H1 (cell line): ENCODE results near the gene MIR17HG. TPM values are rescaled to one million over a fixed set of nuclear protein-coding genes. Genes with fewer than 3 reads are reported as not detected.
A peak's percentile ranks its signal among the peaks of the same experiment; 100 is the strongest.

Experiments
- CTCF ChIA-PET: fragments of 300-600 bp; sonication (Branson Sonifier 250); formaldehyde crosslinking; loops from one replicate; lab custom pipeline; 2021; ENCODE audit not compliant: partially characterized antibody; lab: Charles Lee
- POLR2A ChIA-PET: fragments of 300-600 bp; sonication (Branson Sonifier 250); formaldehyde crosslinking; loops from one replicate; lab custom pipeline; 2021; ENCODE audit warnings: inconsistent platforms; ENCODE audit not compliant: partially characterized antibody; lab: Charles Lee
- DNase-seq, 2 experiments: peaks; one replicate each; pipeline versions ENCODE4 v3.0.0 to v3.0.0-alpha.2; 2010 to 2022; ENCODE audit warnings: low spot score in 2 of 2, low read depth in 1 of 2, mixed read lengths in 1 of 2
- FAIRE-seq: peaks from 2 replicates; lab custom pipeline; 2011; peaks lifted over from hg19 to GRCh38; lab: Jason Lieb, UNC
- H2AFZ ChIP-seq: 2 replicates; pipeline ENCODE4 v1.8.1; 2012; ENCODE audit warnings: low read length, inconsistent platforms
- H2AK5ac ChIP-seq: 2 replicates; pipeline ENCODE4 v1.6.1; 2013; ENCODE audit warnings: low read depth, low read length
- H2BK120ac ChIP-seq: replicated peaks from 2 replicates; pipeline ENCODE3; 2013; ENCODE audit warnings: low read depth, low read length, inconsistent platforms
- H2BK12ac ChIP-seq: 2 replicates; pipeline ENCODE4 v1.6.1; 2013; ENCODE audit warnings: low read depth, low read length
- H2BK15ac ChIP-seq: 2 replicates; pipeline ENCODE4 v1.6.1; 2013; ENCODE audit warnings: low read length
- H2BK20ac ChIP-seq: 2 replicates; pipeline ENCODE4 v1.6.1; 2013; ENCODE audit warnings: low read length
- H2BK5ac ChIP-seq: 2 replicates; pipeline ENCODE4 v1.6.1; 2013; ENCODE audit warnings: low read depth, low read length
- H3K14ac ChIP-seq: 2 replicates; pipeline ENCODE4 v1.6.1; 2013; ENCODE audit warnings: inconsistent platforms; ENCODE audit not compliant: insufficient read length
- H3K18ac ChIP-seq: 2 replicates; pipeline ENCODE4 v1.6.1; 2013; ENCODE audit warnings: low read length; ENCODE audit errors: extremely low read depth
- H3K23ac ChIP-seq: 2 replicates; pipeline ENCODE4 v1.6.1; 2013; ENCODE audit warnings: inconsistent platforms; ENCODE audit not compliant: insufficient read length
- H3K23me2 ChIP-seq: 2 replicates; pipeline ENCODE4 v1.6.1; 2013; ENCODE audit warnings: low read depth, low read length
- H3K27ac ChIP-seq: 2 replicates; pipeline ENCODE4 v1.6.1; 2011; ENCODE audit warnings: low read depth, low read length, inconsistent platforms
- H3K27me3 ChIP-seq, 4 experiments: replicated peaks in 1 of 4; 1 replicate in 1 of 4; 2 replicates in 3 of 4; pipeline versions ENCODE4 v1.6.1 to v1.8.1; 2011 to 2013; ENCODE audit warnings: low read length in 3 of 4, mild to moderate bottlenecking in 3 of 4, inconsistent platforms in 2 of 4, mixed read lengths in 2 of 4, moderate library complexity in 1 of 4; ENCODE audit not compliant: control insufficient read depth in 3 of 4, insufficient read depth in 3 of 4; ENCODE audit errors: extremely low read depth in 1 of 4
- H3K36me3 ChIP-seq, 4 experiments: 2 replicates each; pipeline versions ENCODE4 v1.6.1 to v1.8.1; 2011 to 2013; ENCODE audit warnings: mild to moderate bottlenecking in 4 of 4, low read length in 3 of 4, moderate library complexity in 2 of 4, control low read depth in 1 of 4, inconsistent platforms in 1 of 4; ENCODE audit not compliant: insufficient read depth in 4 of 4, control insufficient read depth in 2 of 4
- H3K4ac ChIP-seq: replicated peaks from 2 replicates; pipeline ENCODE3; 2013; ENCODE audit warnings: low read length, low read depth, mixed read lengths, inconsistent platforms; ENCODE audit not compliant: insufficient read length
- H3K4me1 ChIP-seq, 4 experiments: replicated peaks in 1 of 4; 1 replicate in 1 of 4; 2 replicates in 3 of 4; pipeline versions ENCODE4 v1.6.1 to v1.8.1; 2011 to 2013; ENCODE audit warnings: low read length in 3 of 4, inconsistent platforms in 2 of 4, mixed read lengths in 1 of 4; ENCODE audit not compliant: insufficient read depth in 4 of 4, control insufficient read depth in 3 of 4
- H3K4me2 ChIP-seq, 2 experiments: 2 replicates each; pipeline versions ENCODE4 v1.6.1 to v1.8.1; 2011 to 2013; ENCODE audit warnings: low read depth in 2 of 2, low read length in 2 of 2, control low read depth in 1 of 2, inconsistent platforms in 1 of 2, mild to moderate bottlenecking in 1 of 2; ENCODE audit not compliant: insufficient read depth in 1 of 2
- H3K4me3 ChIP-seq, 4 experiments: fragments of 200-600, 300-600 bp in 1 of 4; sonication (generic), shearing (Covaris generic), sonication (Bioruptor Twin) in 1 of 4; 2 replicates each; pipeline versions ENCODE4 v1.5.1 to v1.8.1; 2011 to 2016; ENCODE audit warnings: low read length in 4 of 4, low read depth in 3 of 4, control low read depth in 2 of 4, inconsistent platforms in 2 of 4, mild to moderate bottlenecking in 2 of 4, mixed read lengths in 1 of 4, moderate library complexity in 1 of 4; ENCODE audit not compliant: insufficient read depth in 2 of 4; ENCODE audit errors: extremely low read depth in 1 of 4
- H3K56ac ChIP-seq: replicated peaks from 2 replicates; pipeline ENCODE3; 2013; ENCODE audit warnings: low read depth, mild to moderate bottlenecking, mixed read lengths, low read length, inconsistent platforms; ENCODE audit not compliant: insufficient read length
- H3K79me1 ChIP-seq: 2 replicates; pipeline ENCODE4 v1.6.1; 2013; ENCODE audit warnings: low read depth, low read length, control low read depth
- H3K79me2 ChIP-seq, 2 experiments: 2 replicates each; pipeline versions ENCODE4 v1.6.1 to v1.8.1; 2012 to 2013; ENCODE audit warnings: low read length in 2 of 2, mild to moderate bottlenecking in 2 of 2, inconsistent platforms in 1 of 2; ENCODE audit not compliant: insufficient read depth in 2 of 2, control insufficient read depth in 1 of 2
- H3K9ac ChIP-seq, 4 experiments: replicated peaks in 1 of 4; 1 replicate in 1 of 4; 2 replicates in 3 of 4; pipeline versions ENCODE4 v1.6.1 to v1.8.1; 2011 to 2013; ENCODE audit warnings: low read depth in 3 of 4, low read length in 3 of 4, control low read depth in 2 of 4, mild to moderate bottlenecking in 2 of 4, moderate library complexity in 2 of 4, inconsistent platforms in 1 of 4; ENCODE audit errors: extremely low read depth in 1 of 4
- H3K9me3 ChIP-seq, 2 experiments: 2 replicates each; pipeline versions ENCODE4 v1.6.1 to v1.8.1; 2012 to 2013; ENCODE audit warnings: mild to moderate bottlenecking in 2 of 2, moderate library complexity in 2 of 2, control low read depth in 1 of 2, inconsistent platforms in 1 of 2, low read depth in 1 of 2, low read length in 1 of 2, mixed read lengths in 1 of 2; ENCODE audit not compliant: insufficient read depth in 2 of 2
- H4K20me1 ChIP-seq, 2 experiments: replicated peaks in 1 of 2; 2 replicates each; pipeline versions ENCODE3 to v1.8.1; 2011 to 2013; ENCODE audit warnings: inconsistent platforms in 2 of 2, low read length in 2 of 2, mild to moderate bottlenecking in 1 of 2; ENCODE audit not compliant: insufficient read depth in 2 of 2, control insufficient read depth in 1 of 2
- H4K5ac ChIP-seq: 2 replicates; pipeline ENCODE4 v1.6.1; 2013; ENCODE audit warnings: low read length, low read depth, mixed read lengths, inconsistent platforms; ENCODE audit not compliant: insufficient read length
- H4K8ac ChIP-seq: 2 replicates; pipeline ENCODE4 v1.8.0; 2013; ENCODE audit warnings: mild to moderate bottlenecking, moderate library complexity, low read length, inconsistent platforms; ENCODE audit not compliant: insufficient read depth; ENCODE audit errors: extremely low read depth
- H4K91ac ChIP-seq: replicated peaks from 2 replicates; pipeline ENCODE3; 2013; ENCODE audit warnings: low read length, mixed read lengths, inconsistent platforms; ENCODE audit not compliant: insufficient read length
- CBX8 ChIP-seq: fragments of 300-800, 300-1000 bp; sonication (generic); IDR thresholded peaks from 2 replicates; pipeline ENCODE4 v1.7.1; 2016; ENCODE audit warnings: low read depth, low read length, borderline replicate concordance
- CEBPB ChIP-seq: IDR thresholded peaks from 2 replicates; pipeline ENCODE4 v1.6.1; 2012; ENCODE audit warnings: low read depth, low read length
- CHD1 ChIP-seq: IDR thresholded peaks from 2 replicates; pipeline ENCODE4 v1.6.1; 2012; ENCODE audit warnings: low read depth, low read length, improper control_type of control experiment
- EZH2 ChIP-seq: fragments of 200-600 bp; sonication (generic); IDR thresholded peaks from 2 replicates; pipeline ENCODE4 v1.7.1; 2012; ENCODE audit warnings: low read depth, mild to moderate bottlenecking, moderate library complexity, low read length, inconsistent platforms; ENCODE audit not compliant: severe bottlenecking
- GABPA ChIP-seq: IDR thresholded peaks from 2 replicates; pipeline ENCODE4 v1.6.1; 2011; ENCODE audit warnings: mild to moderate bottlenecking, low read length, moderate library complexity, borderline replicate concordance; ENCODE audit not compliant: insufficient read depth
- RBBP5 ChIP-seq: IDR thresholded peaks from 2 replicates; pipeline ENCODE4 v1.7.1; 2012; ENCODE audit warnings: low read depth, mild to moderate bottlenecking, inconsistent platforms, low read length, moderate library complexity, borderline replicate concordance
- SP1 ChIP-seq: IDR thresholded peaks from 2 replicates; pipeline ENCODE4 v1.6.1; 2011; ENCODE audit warnings: low read depth, low read length
- SRF ChIP-seq: IDR thresholded peaks from 2 replicates; pipeline ENCODE4 v1.6.1; 2011; ENCODE audit warnings: mild to moderate bottlenecking, low read depth, low read length, moderate library complexity
- TCF12 ChIP-seq: IDR thresholded peaks from 2 replicates; pipeline ENCODE4 v1.6.1; 2011; ENCODE audit warnings: low read depth, mild to moderate bottlenecking, low read length
- YY1 ChIP-seq: IDR thresholded peaks from 2 replicates; pipeline ENCODE4 v1.6.1; 2011; ENCODE audit warnings: low read depth, mild to moderate bottlenecking, low read length
- WGBS, 2 experiments: shearing (Covaris generic) in 1 of 2; methylation state at CpG; one replicate each; pipeline versions ENCODE4 v1.1.6 to v1.1.7; 2013 to 2015; ENCODE audit warnings: low lambda C conversion rate in 2 of 2, mixed read lengths in 2 of 2, inconsistent platforms in 1 of 2, low coverage in 1 of 2, missing lambda C conversion rate in 1 of 2; ENCODE audit not compliant: insufficient replicate concordance in 2 of 2, insufficient coverage in 1 of 2, insufficient read length in 1 of 2; ENCODE audit errors: extremely low coverage in 1 of 2, missing lambda C conversion rate in 1 of 2; 5-methylcytosine and 5-hydroxymethylcytosine counted together
- polyA plus RNA-seq, 7 experiments: library from polyadenylated mRNA; depleted of rRNA in 3 of 7; stranded (reverse) in 5 of 7; unstranded in 2 of 7; fragments of >200 nt in 5 of 7; fragments of 200-250 nt in 2 of 7; gene quantifications; 1 replicate in 5 of 7; 2 replicates in 1 of 7; 4 replicates in 1 of 7; pipeline versions ENCODE4 v1.2.1 to v1.2.3, GENCODE V29; 2011 to 2013; ENCODE audit warnings: missing spikeins in 2 of 7, mixed read lengths in 2 of 7
- total RNA-seq: library from RNA; stranded (reverse); fragmentation: NEBNext Ultra II Directional; extraction: Animal tissue kit (Norgen Biotek cat#: 25700); gene quantifications from 2 replicates; pipeline ENCODE4 v1.2.1, GENCODE V29; 2021

The MIR17HG gene
- total and polyA plus RNA-seq, 2 of the 8 experiments (the other 6 are each of a cell fraction or from before 2014, with no cell fraction given) = 11.5 to 36.9 TPM

- H3K4ac ChIP-seq = no peak overlapping the region
- no peak overlapping the region for H3K9ac ChIP-seq
- H3K9me3 ChIP-seq = no peaks in the 10 kb centered on the region
- peaks cover 10% of the 10 kb centered on the region; the same call in 1 of the 2 replicates for H3K23me2 ChIP-seq
- H2BK120ac ChIP-seq = no peak overlapping the region
- WGBS, 2 experiments = 39% methylated on average over 44 of the region's 44 CpGs; no CpG with 5 or more reads in 1 of the 2 experiments
- no peaks in the 10 kb centered on the region for H4K20me1 ChIP-seq
- no peak overlapping the region for H4K5ac ChIP-seq
- no peak for DNase-seq
- no peaks in the 10 kb centered on the region for H3K79me1 ChIP-seq
- H4K8ac ChIP-seq = no peak overlapping the region
- H3K23ac ChIP-seq = no peak overlapping the region
- H2AK5ac ChIP-seq = no peak overlapping the region
- CTCF ChIA-PET = interaction anchor here (1.0 to 2.2 kb wide), 6 partner anchors 8 to 204 kb away, joined by 3 to 7 read pairs (median 3); no protein-coding TSS in a partner anchor
- peaks cover 13 to 37% (median 21%) of the 10 kb centered on the region in 4 experiments for H3K27me3 ChIP-seq
- H2BK20ac ChIP-seq = no peak overlapping the region
- H3K4me1 ChIP-seq = peaks cover 0 to 1% (median 0%) of the 10 kb centered on the region in 4 experiments; a peak in 3 of 7 replicates
- POLR2A ChIA-PET = interaction anchor here (1.5 to 2.7 kb wide), 2 partner anchors 36 to 42 kb away, joined by 3 to 12 read pairs; no protein-coding TSS in a partner anchor
- H2BK15ac ChIP-seq = no peak overlapping the region
- H3K4me2 ChIP-seq = peak overlapping the region; percentile 87 to 100
- FAIRE-seq = no peak
- H3K27ac ChIP-seq = no peak overlapping the region
- H3K56ac ChIP-seq = no peak overlapping the region
- no peaks in the 10 kb centered on the region for H3K79me2 ChIP-seq
- H4K91ac ChIP-seq = no peak overlapping the region
- H3K4me3 ChIP-seq = peak overlapping the region; percentile 56 to 75 (median 69)
- H3K18ac ChIP-seq = no peak overlapping the region
- no peaks in the 10 kb centered on the region for H3K36me3 ChIP-seq
- no peak overlapping the region for H2BK5ac ChIP-seq
- H2AFZ ChIP-seq = no peak overlapping the region; the same call in 1 of the 2 replicates
- H3K14ac ChIP-seq = no peak overlapping the region
- no peak overlapping the region for H2BK12ac ChIP-seq
- no peak for TF ChIP-seq SRF
- no peak for TF ChIP-seq CBX8
- TF ChIP-seq YY1 = no peak
- TF ChIP-seq SP1 = no peak
- TF ChIP-seq TCF12 = no peak
- TF ChIP-seq GABPA = no peak
- no peak for TF ChIP-seq CHD1
- peak; percentile 84 for TF ChIP-seq EZH2
- no peak for TF ChIP-seq CEBPB
- TF ChIP-seq RBBP5 = no peak
These were observed 51.9 kb downstream of the MIR17HG start for GRCh38 chr13:91399189-91400062.
